GM12892 (cell line): ENCODE data around the gene NSG1.

ENCODE experiments used
- POLR2A ChIP-seq: IDR thresholded peaks from 2 replicates; pipeline ENCODE4 v1.6.1; 2011; ENCODE audit warnings: low read depth, low read length, control low read depth
- POLR2AphosphoS5 ChIP-seq: IDR thresholded peaks from 2 replicates; pipeline ENCODE4 v1.6.1; 2011; ENCODE audit warnings: low read depth, low read length, control low read depth
- TAF1 ChIP-seq: IDR thresholded peaks from 2 replicates; pipeline ENCODE4 v1.6.1; 2011; ENCODE audit warnings: low read depth, mild to moderate bottlenecking, control low read depth, low read length, borderline replicate concordance

- TF ChIP-seq POLR2A (no peak), POLR2AphosphoS5 (no peak), TAF1 (no peak)
Observed at GRCh38 chr4:4349867-4350266, 37.0 kb upstream of the NSG1 start.
